DND-41 (cell line): Measurements from ENCODE around the gene LHPP.
A peak's percentile ranks its signal among the peaks of the same experiment; 100 is the strongest.

Source experiments
- ATAC-seq: fragments of 200-7000 bp; cut with Tn5 transposase; 3 replicates; pipeline ENCODE4 v1.9.1; 2021; ENCODE audit warnings: low read depth; ENCODE audit not compliant: insufficient read depth
- DNase-seq: peaks from one replicate; pipeline ENCODE4 v3.0.0-alpha.2; 2020
- H2AFZ ChIP-seq: 2 replicates; pipeline ENCODE4 v1.6.0; 2012; ENCODE audit warnings: low read depth, low read length
- H3K27ac ChIP-seq: 2 replicates; pipeline ENCODE4 v1.5.1; 2012; ENCODE audit warnings: low read length, inconsistent platforms
- H3K27me3 ChIP-seq: fragments of 200-600 bp; sonication (generic); 2 replicates; pipeline ENCODE4 v1.6.0; 2012; ENCODE audit warnings: low read length, mild to moderate bottlenecking, inconsistent platforms; ENCODE audit not compliant: insufficient read depth, poor library complexity
- H3K36me3 ChIP-seq: 2 replicates; pipeline ENCODE4 v1.5.1; 2012; ENCODE audit warnings: low read length, inconsistent platforms; ENCODE audit not compliant: insufficient read depth
- H3K4me1 ChIP-seq: 2 replicates; pipeline ENCODE4 v1.5.1; 2012; ENCODE audit warnings: mild to moderate bottlenecking, low read length; ENCODE audit not compliant: insufficient read depth
- H3K4me2 ChIP-seq: 2 replicates; pipeline ENCODE4 v1.6.0; 2012; ENCODE audit warnings: mild to moderate bottlenecking, moderate library complexity, low read length, inconsistent platforms; ENCODE audit not compliant: insufficient read depth
- H3K4me3 ChIP-seq, 2 experiments: fragments of 200-600 bp in 1 of 2; shearing (Covaris generic) in 1 of 2; 2 replicates each; pipeline ENCODE4 v1.5.1; 2012 to 2016; ENCODE audit warnings: inconsistent platforms in 2 of 2, low read length in 2 of 2, mild to moderate bottlenecking in 2 of 2, low read depth in 1 of 2, moderate library complexity in 1 of 2
- H3K79me2 ChIP-seq: 2 replicates; pipeline ENCODE4 v1.6.0; 2012; ENCODE audit warnings: low read length, inconsistent platforms; ENCODE audit not compliant: insufficient read depth
- H3K9ac ChIP-seq: 2 replicates; pipeline ENCODE4 v1.6.0; 2012; ENCODE audit warnings: low read depth, mild to moderate bottlenecking, inconsistent platforms, low read length, moderate library complexity
- H3K9me3 ChIP-seq: 2 replicates; pipeline ENCODE4 v1.5.1; 2012; ENCODE audit warnings: low read length, moderate library complexity, mild to moderate bottlenecking, inconsistent platforms; ENCODE audit not compliant: insufficient read depth, severe bottlenecking
- H4K20me1 ChIP-seq: 2 replicates; pipeline ENCODE4 v1.6.0; 2012; ENCODE audit warnings: low read length; ENCODE audit not compliant: insufficient read depth
- EZH2 ChIP-seq: IDR thresholded peaks from 3 replicates; pipeline ENCODE4 v1.6.1; 2012; ENCODE audit warnings: borderline replicate concordance, low read depth, mild to moderate bottlenecking, moderate library complexity, low read length, inconsistent platforms; ENCODE audit not compliant: severe bottlenecking
- TF ChIP-seq, protein P1 (sequence below): IDR thresholded peaks from 2 replicates; pipeline ENCODE4 v1.5.1; 2012; ENCODE audit warnings: borderline replicate concordance, low read length, moderate library complexity, mild to moderate bottlenecking; ENCODE audit not compliant: poor library complexity, severe bottlenecking; ENCODE audit errors: extremely low read depth

Gene LHPP

GRCh38 chr10:124532106-124532641 lies 70.6 kb downstream of the LHPP start:
- peaks cover 9% of the 10 kb centered on the region for H3K4me1 ChIP-seq
- no peak overlapping the region for H3K4me2 ChIP-seq
- H3K27ac ChIP-seq, result no peak overlapping the region
- ATAC-seq, result no peak
- H3K36me3 ChIP-seq, result no peaks in the 10 kb centered on the region
- TF ChIP-seq EZH2, result no peak
- TF ChIP-seq, protein P1, sequence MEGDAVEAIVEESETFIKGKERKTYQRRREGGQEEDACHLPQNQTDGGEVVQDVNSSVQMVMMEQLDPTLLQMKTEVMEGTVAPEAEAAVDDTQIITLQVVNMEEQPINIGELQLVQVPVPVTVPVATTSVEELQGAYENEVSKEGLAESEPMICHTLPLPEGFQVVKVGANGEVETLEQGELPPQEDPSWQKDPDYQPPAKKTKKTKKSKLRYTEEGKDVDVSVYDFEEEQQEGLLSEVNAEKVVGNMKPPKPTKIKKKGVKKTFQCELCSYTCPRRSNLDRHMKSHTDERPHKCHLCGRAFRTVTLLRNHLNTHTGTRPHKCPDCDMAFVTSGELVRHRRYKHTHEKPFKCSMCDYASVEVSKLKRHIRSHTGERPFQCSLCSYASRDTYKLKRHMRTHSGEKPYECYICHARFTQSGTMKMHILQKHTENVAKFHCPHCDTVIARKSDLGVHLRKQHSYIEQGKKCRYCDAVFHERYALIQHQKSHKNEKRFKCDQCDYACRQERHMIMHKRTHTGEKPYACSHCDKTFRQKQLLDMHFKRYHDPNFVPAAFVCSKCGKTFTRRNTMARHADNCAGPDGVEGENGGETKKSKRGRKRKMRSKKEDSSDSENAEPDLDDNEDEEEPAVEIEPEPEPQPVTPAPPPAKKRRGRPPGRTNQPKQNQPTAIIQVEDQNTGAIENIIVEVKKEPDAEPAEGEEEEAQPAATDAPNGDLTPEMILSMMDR, result peak; percentile 56
- no peak overlapping the region for H3K9ac ChIP-seq
- no peak overlapping the region for H3K4me3 ChIP-seq
- H4K20me1 ChIP-seq, result no peaks in the 10 kb centered on the region
- no peak overlapping the region for H2AFZ ChIP-seq
- no peaks in the 10 kb centered on the region for H3K9me3 ChIP-seq
- no peaks in the 10 kb centered on the region for H3K79me2 ChIP-seq
- DNase-seq, result no peak
- no peaks in the 10 kb centered on the region for H3K27me3 ChIP-seq

DNA sequence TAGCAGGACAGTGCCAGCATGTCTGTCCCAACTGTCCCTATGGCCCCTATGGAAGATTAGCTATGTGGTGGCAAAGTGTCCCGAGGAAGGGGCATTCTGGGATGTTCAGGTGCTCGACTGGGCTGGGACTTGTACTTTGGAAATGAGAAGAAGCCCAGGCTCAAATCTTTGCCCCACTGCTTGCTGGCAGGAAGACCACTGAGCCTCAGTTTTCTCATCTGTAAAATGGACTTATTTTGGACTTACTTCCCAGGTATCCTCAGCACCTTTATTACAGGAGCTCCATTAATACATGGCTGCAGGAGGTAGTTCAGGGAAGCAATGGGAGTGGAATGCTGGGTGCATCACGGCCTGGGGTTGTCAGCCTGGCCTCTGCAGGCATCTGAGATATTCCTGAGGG lies 71.2 kb downstream of the LHPP start:
- no peaks in the 10 kb centered on the region for H4K20me1 ChIP-seq
- no peaks in the 10 kb centered on the region for H3K27me3 ChIP-seq
- no peaks in the 10 kb centered on the region for H3K9me3 ChIP-seq
- TF ChIP-seq, protein P1, result no peak
- TF ChIP-seq EZH2, result no peak
- H3K4me1 ChIP-seq, result peaks cover 9% of the 10 kb centered on the region
- no peaks in the 10 kb centered on the region for H3K36me3 ChIP-seq
- H3K4me2 ChIP-seq, result no peak overlapping the region
- H2AFZ ChIP-seq, result no peak overlapping the region
- no peaks in the 10 kb centered on the region for H3K79me2 ChIP-seq
- no peak overlapping the region for H3K9ac ChIP-seq
- H3K27ac ChIP-seq, result no peak overlapping the region
- no peak overlapping the region for H3K4me3 ChIP-seq
- no peak for ATAC-seq
- DNase-seq, result no peak

DNA sequence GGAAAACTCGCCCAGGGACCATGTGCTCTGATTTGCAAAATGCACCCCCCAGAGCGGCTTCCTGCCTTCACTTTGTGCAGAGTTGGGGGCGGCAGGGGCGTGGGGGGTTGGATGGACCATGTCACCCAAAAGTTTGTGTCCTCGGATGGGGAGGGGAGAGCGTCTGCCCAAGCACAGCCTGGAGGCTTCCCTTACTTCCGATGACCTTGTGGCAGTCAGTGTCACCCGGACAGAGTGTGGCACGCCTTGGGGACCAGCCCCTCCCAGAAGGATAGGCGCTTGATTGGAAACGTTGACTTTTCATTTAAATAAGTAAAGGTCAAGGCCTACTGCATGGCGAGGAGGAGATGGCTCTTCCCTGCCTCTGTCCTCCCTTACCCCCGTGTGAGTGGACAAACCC lies 71.6 kb downstream of the LHPP start:
- no peaks in the 10 kb centered on the region for H3K27me3 ChIP-seq
- no peak overlapping the region for H3K4me3 ChIP-seq
- no peaks in the 10 kb centered on the region for H3K79me2 ChIP-seq
- ATAC-seq, result no peak
- H3K9ac ChIP-seq, result no peak overlapping the region
- H3K4me1 ChIP-seq, result peaks cover 9% of the 10 kb centered on the region
- H3K9me3 ChIP-seq, result no peaks in the 10 kb centered on the region
- no peak overlapping the region for H2AFZ ChIP-seq
- TF ChIP-seq, protein P1, result no peak
- no peak for TF ChIP-seq EZH2
- no peaks in the 10 kb centered on the region for H4K20me1 ChIP-seq
- no peak overlapping the region for H3K4me2 ChIP-seq
- H3K36me3 ChIP-seq, result no peaks in the 10 kb centered on the region
- DNase-seq, result no peak
- no peak overlapping the region for H3K27ac ChIP-seq
